NCI-H1436 treated with DMSO at 0.1 percent for 48 hours (cell line): Measurements from ENCODE around the gene SHISA4.
"Not testable (repeated sequence)": the region's sequence is repeated elsewhere in the genome, so short reads cannot be mapped to it uniquely, and the experiment has no call there.

ENCODE experiments used
- DNase-seq: peaks from one replicate; lab custom pipeline; 2025; lab: John Stamatoyannopoulos, UW

SHISA4 gene

DNA sequence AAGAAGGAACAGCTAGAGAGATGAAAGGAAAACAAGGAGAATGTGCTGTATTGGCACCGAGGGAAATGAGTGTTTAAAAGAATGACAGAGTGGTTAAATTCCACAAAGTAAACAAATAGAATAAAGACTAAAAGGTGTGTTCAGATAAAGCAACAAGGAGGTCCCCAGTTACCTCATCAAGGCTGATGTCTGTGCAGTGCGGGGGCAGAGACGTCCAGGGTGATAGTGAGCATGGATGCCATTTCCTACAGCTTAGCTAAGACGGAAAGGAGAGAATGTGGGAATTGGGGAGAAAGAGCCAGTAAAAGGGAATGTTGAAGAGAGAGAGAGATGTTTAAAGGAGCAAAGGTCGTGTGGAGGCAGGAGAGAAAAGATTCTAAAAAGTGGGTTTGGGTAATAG lies 42.1 kb downstream of the SHISA4 start:
- no peak for DNase-seq

DNA sequence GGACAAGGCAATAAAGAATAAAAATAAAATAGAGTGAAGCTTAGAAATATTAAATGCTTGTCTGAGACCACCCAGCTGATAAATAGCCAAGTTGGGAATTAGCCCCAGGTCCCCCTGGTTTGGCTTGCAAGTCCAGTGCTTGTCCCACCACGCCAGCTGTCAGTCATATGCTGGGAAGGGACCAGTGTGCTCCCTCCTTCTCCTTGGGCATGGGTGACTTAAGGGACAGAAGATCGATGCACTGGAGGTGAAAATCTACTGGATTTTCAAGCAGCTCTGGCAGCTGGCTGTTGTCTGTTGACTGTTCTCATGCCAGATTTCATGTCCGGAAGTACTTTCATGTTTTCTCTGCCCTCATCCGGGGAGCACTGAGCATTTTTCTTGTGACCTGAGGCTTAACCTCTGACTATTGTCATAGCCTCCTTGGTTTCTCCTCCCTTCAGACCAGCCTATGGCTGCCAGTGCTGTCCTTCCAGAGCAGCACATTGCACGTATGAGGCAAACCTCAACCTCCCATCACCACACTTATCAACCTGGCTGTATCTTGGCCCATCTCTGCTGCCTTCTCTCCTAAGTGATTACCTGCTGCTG lies 45.2 kb downstream of the SHISA4 start:
- no peak for DNase-seq

- no peak for DNase-seq
These were observed 49.0 kb downstream of the SHISA4 start for GRCh38 chr1:201937624-201938213.

GRCh38 chr1:201938440-201939035 lies 49.8 kb downstream of the SHISA4 start:
- DNase-seq = no peak

GRCh38 chr1:201939148-201939547 lies 50.5 kb downstream of the SHISA4 start:
- no peak for DNase-seq

DNA sequence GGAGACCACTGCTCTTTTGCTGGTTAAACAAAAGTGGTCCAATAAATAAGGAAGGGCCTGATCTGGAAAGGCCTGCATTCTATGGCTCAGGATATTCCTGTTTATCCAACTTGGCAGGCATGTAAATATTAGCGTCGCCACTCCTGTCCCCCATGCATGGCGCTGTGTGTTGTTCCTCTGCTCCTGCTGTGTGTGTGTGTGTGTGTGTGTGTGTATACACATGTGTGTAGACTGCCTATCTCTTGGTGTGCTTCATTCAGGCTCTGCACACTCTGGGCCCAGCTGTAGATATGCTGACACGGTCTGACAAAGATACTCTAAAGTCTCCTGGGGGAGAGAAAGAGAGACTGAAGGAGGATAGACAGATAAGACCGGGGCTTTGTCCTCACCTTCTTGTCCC lies 50.9 kb downstream of the SHISA4 start:
- DNase-seq = no peak

DNA sequence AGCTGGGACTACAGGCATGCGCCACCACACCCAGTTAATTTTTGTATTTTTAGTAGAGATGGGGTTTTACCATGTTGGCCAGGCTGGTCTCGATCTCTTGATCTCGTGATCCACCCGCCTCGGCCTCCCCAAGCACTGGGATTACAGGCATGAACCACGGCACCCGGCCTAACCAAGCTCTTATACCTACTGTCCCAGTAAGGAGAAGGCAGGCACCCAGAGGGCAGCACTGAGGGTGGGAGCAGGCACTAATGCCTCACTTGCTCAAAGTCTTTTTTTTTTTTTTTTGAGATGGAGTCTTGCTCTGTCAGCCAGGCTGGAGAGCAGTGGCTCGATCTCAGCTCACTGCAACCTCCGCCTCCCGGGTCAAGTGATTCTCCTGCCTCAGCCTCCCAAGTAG lies 51.6 kb downstream of the SHISA4 start:
- DNase-seq = not testable (repeated sequence)

DNA sequence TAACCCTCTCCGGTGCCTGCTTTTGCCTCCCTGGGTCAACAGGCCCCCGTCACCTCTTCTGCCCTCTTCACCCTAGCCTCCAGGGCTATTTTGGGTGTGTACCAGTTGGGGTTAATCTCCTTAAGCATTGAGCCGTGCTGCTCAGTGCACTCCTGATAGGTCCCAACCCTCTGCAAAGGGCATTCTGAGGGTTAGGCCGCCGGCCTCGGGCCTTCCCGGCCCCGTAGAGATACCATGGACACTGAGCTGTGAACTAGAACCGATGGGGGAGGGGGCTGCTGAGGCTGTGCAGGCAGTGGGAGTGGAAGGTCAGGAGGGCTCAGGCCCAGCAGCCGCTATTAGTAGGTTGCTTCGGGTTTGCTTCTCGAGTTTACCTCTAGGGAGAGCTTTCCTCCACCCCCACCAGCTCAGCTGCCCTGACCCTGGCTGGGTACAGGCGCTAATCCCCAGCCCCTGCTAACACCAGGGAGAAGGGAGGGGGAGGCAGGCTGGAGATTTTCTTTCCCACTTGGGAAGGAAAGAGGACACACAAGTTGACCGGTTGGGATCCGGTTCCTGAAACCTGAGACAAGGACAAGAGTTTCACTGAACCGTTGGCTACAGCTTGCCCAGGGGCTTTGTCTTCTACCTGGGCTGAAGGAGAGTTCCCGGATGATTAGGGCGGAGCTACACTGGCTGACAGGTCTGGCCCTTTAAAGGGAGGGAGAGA lies 52.9 kb downstream of the SHISA4 start:
- DNase-seq = no peak

- no peak for DNase-seq
These were observed 53.4 kb downstream of the SHISA4 start for GRCh38 chr1:201942129-201942495.
